H1 (cell line): ENCODE results near the gene KISS1R. TPM values are rescaled to one million over a fixed set of nuclear protein-coding genes. Genes with fewer than 3 reads are reported as not detected.

Experiments used
- CTCF ChIA-PET: fragments of 300-600 bp; sonication (Branson Sonifier 250); formaldehyde crosslinking; loops from one replicate; lab custom pipeline; 2021; ENCODE audit not compliant: partially characterized antibody; lab: Charles Lee
- POLR2A ChIA-PET: fragments of 300-600 bp; sonication (Branson Sonifier 250); formaldehyde crosslinking; loops from one replicate; lab custom pipeline; 2021; ENCODE audit warnings: inconsistent platforms; ENCODE audit not compliant: partially characterized antibody; lab: Charles Lee
- DNase-seq, 2 experiments: peaks; one replicate each; pipeline versions ENCODE4 v3.0.0 to v3.0.0-alpha.2; 2010 to 2022; ENCODE audit warnings: low spot score in 2 of 2, low read depth in 1 of 2, mixed read lengths in 1 of 2
- FAIRE-seq: peaks from 2 replicates; lab custom pipeline; 2011; peaks lifted over from hg19 to GRCh38; lab: Jason Lieb, UNC
- H2AFZ ChIP-seq: 2 replicates; pipeline ENCODE4 v1.8.1; 2012; ENCODE audit warnings: low read length, inconsistent platforms
- H2AK5ac ChIP-seq: 2 replicates; pipeline ENCODE4 v1.6.1; 2013; ENCODE audit warnings: low read depth, low read length
- H2BK120ac ChIP-seq: replicated peaks from 2 replicates; pipeline ENCODE3; 2013; ENCODE audit warnings: low read depth, low read length, inconsistent platforms
- H2BK12ac ChIP-seq: 2 replicates; pipeline ENCODE4 v1.6.1; 2013; ENCODE audit warnings: low read depth, low read length
- H2BK15ac ChIP-seq: 2 replicates; pipeline ENCODE4 v1.6.1; 2013; ENCODE audit warnings: low read length
- H2BK20ac ChIP-seq: 2 replicates; pipeline ENCODE4 v1.6.1; 2013; ENCODE audit warnings: low read length
- H2BK5ac ChIP-seq: 2 replicates; pipeline ENCODE4 v1.6.1; 2013; ENCODE audit warnings: low read depth, low read length
- H3K14ac ChIP-seq: 2 replicates; pipeline ENCODE4 v1.6.1; 2013; ENCODE audit warnings: inconsistent platforms; ENCODE audit not compliant: insufficient read length
- H3K18ac ChIP-seq: 2 replicates; pipeline ENCODE4 v1.6.1; 2013; ENCODE audit warnings: low read length; ENCODE audit errors: extremely low read depth
- H3K23ac ChIP-seq: 2 replicates; pipeline ENCODE4 v1.6.1; 2013; ENCODE audit warnings: inconsistent platforms; ENCODE audit not compliant: insufficient read length
- H3K23me2 ChIP-seq: 2 replicates; pipeline ENCODE4 v1.6.1; 2013; ENCODE audit warnings: low read depth, low read length
- H3K27ac ChIP-seq: 2 replicates; pipeline ENCODE4 v1.6.1; 2011; ENCODE audit warnings: low read depth, low read length, inconsistent platforms
- H3K27me3 ChIP-seq, 4 experiments: replicated peaks in 1 of 4; 1 replicate in 1 of 4; 2 replicates in 3 of 4; pipeline versions ENCODE4 v1.6.1 to v1.8.1; 2011 to 2013; ENCODE audit warnings: low read length in 3 of 4, mild to moderate bottlenecking in 3 of 4, inconsistent platforms in 2 of 4, mixed read lengths in 2 of 4, moderate library complexity in 1 of 4; ENCODE audit not compliant: control insufficient read depth in 3 of 4, insufficient read depth in 3 of 4; ENCODE audit errors: extremely low read depth in 1 of 4
- H3K36me3 ChIP-seq, 4 experiments: 2 replicates each; pipeline versions ENCODE4 v1.6.1 to v1.8.1; 2011 to 2013; ENCODE audit warnings: mild to moderate bottlenecking in 4 of 4, low read length in 3 of 4, moderate library complexity in 2 of 4, control low read depth in 1 of 4, inconsistent platforms in 1 of 4; ENCODE audit not compliant: insufficient read depth in 4 of 4, control insufficient read depth in 2 of 4
- H3K4ac ChIP-seq: replicated peaks from 2 replicates; pipeline ENCODE3; 2013; ENCODE audit warnings: low read length, low read depth, mixed read lengths, inconsistent platforms; ENCODE audit not compliant: insufficient read length
- H3K4me1 ChIP-seq, 4 experiments: replicated peaks in 1 of 4; 1 replicate in 1 of 4; 2 replicates in 3 of 4; pipeline versions ENCODE4 v1.6.1 to v1.8.1; 2011 to 2013; ENCODE audit warnings: low read length in 3 of 4, inconsistent platforms in 2 of 4, mixed read lengths in 1 of 4; ENCODE audit not compliant: insufficient read depth in 4 of 4, control insufficient read depth in 3 of 4
- H3K4me2 ChIP-seq, 2 experiments: 2 replicates each; pipeline versions ENCODE4 v1.6.1 to v1.8.1; 2011 to 2013; ENCODE audit warnings: low read depth in 2 of 2, low read length in 2 of 2, control low read depth in 1 of 2, inconsistent platforms in 1 of 2, mild to moderate bottlenecking in 1 of 2; ENCODE audit not compliant: insufficient read depth in 1 of 2
- H3K4me3 ChIP-seq, 4 experiments: fragments of 200-600, 300-600 bp in 1 of 4; sonication (generic), shearing (Covaris generic), sonication (Bioruptor Twin) in 1 of 4; 2 replicates each; pipeline versions ENCODE4 v1.5.1 to v1.8.1; 2011 to 2016; ENCODE audit warnings: low read length in 4 of 4, low read depth in 3 of 4, control low read depth in 2 of 4, inconsistent platforms in 2 of 4, mild to moderate bottlenecking in 2 of 4, mixed read lengths in 1 of 4, moderate library complexity in 1 of 4; ENCODE audit not compliant: insufficient read depth in 2 of 4; ENCODE audit errors: extremely low read depth in 1 of 4
- H3K56ac ChIP-seq: replicated peaks from 2 replicates; pipeline ENCODE3; 2013; ENCODE audit warnings: low read depth, mild to moderate bottlenecking, mixed read lengths, low read length, inconsistent platforms; ENCODE audit not compliant: insufficient read length
- H3K79me1 ChIP-seq: 2 replicates; pipeline ENCODE4 v1.6.1; 2013; ENCODE audit warnings: low read depth, low read length, control low read depth
- H3K79me2 ChIP-seq, 2 experiments: 2 replicates each; pipeline versions ENCODE4 v1.6.1 to v1.8.1; 2012 to 2013; ENCODE audit warnings: low read length in 2 of 2, mild to moderate bottlenecking in 2 of 2, inconsistent platforms in 1 of 2; ENCODE audit not compliant: insufficient read depth in 2 of 2, control insufficient read depth in 1 of 2
- H3K9ac ChIP-seq, 4 experiments: replicated peaks in 1 of 4; 1 replicate in 1 of 4; 2 replicates in 3 of 4; pipeline versions ENCODE4 v1.6.1 to v1.8.1; 2011 to 2013; ENCODE audit warnings: low read depth in 3 of 4, low read length in 3 of 4, control low read depth in 2 of 4, mild to moderate bottlenecking in 2 of 4, moderate library complexity in 2 of 4, inconsistent platforms in 1 of 4; ENCODE audit errors: extremely low read depth in 1 of 4
- H3K9me3 ChIP-seq, 2 experiments: 2 replicates each; pipeline versions ENCODE4 v1.6.1 to v1.8.1; 2012 to 2013; ENCODE audit warnings: mild to moderate bottlenecking in 2 of 2, moderate library complexity in 2 of 2, control low read depth in 1 of 2, inconsistent platforms in 1 of 2, low read depth in 1 of 2, low read length in 1 of 2, mixed read lengths in 1 of 2; ENCODE audit not compliant: insufficient read depth in 2 of 2
- H4K20me1 ChIP-seq, 2 experiments: replicated peaks in 1 of 2; 2 replicates each; pipeline versions ENCODE3 to v1.8.1; 2011 to 2013; ENCODE audit warnings: inconsistent platforms in 2 of 2, low read length in 2 of 2, mild to moderate bottlenecking in 1 of 2; ENCODE audit not compliant: insufficient read depth in 2 of 2, control insufficient read depth in 1 of 2
- H4K5ac ChIP-seq: 2 replicates; pipeline ENCODE4 v1.6.1; 2013; ENCODE audit warnings: low read length, low read depth, mixed read lengths, inconsistent platforms; ENCODE audit not compliant: insufficient read length
- H4K8ac ChIP-seq: 2 replicates; pipeline ENCODE4 v1.8.0; 2013; ENCODE audit warnings: mild to moderate bottlenecking, moderate library complexity, low read length, inconsistent platforms; ENCODE audit not compliant: insufficient read depth; ENCODE audit errors: extremely low read depth
- H4K91ac ChIP-seq: replicated peaks from 2 replicates; pipeline ENCODE3; 2013; ENCODE audit warnings: low read length, mixed read lengths, inconsistent platforms; ENCODE audit not compliant: insufficient read length
- EP300 ChIP-seq, 2 experiments: IDR thresholded peaks; 1 replicate in 1 of 2; 2 replicates in 1 of 2; pipeline ENCODE4 v1.6.1; 2011 to 2012; ENCODE audit warnings: low read depth in 2 of 2, low read length in 2 of 2, mild to moderate bottlenecking in 2 of 2, borderline replicate concordance in 1 of 2, inconsistent platforms in 1 of 2, moderate library complexity in 1 of 2
- EZH2 ChIP-seq: fragments of 200-600 bp; sonication (generic); IDR thresholded peaks from 2 replicates; pipeline ENCODE4 v1.7.1; 2012; ENCODE audit warnings: low read depth, mild to moderate bottlenecking, moderate library complexity, low read length, inconsistent platforms; ENCODE audit not compliant: severe bottlenecking
- PHF8 ChIP-seq: fragments of 200-600 bp; sonication (generic); conservative IDR thresholded peaks from 2 replicates; pipeline ENCODE4 v1.7.1; 2012; ENCODE audit warnings: low read depth, mild to moderate bottlenecking, inconsistent platforms, low read length, moderate library complexity
- RNF2 ChIP-seq: fragments of 200-900, 300-1000 bp; sonication (generic); IDR thresholded peaks from 2 replicates; pipeline ENCODE4 v1.7.1; 2016; ENCODE audit warnings: borderline replicate concordance, low read depth, mild to moderate bottlenecking, antibody characterized with exemption, low read length; ENCODE audit not compliant: poor library complexity, severe bottlenecking; ENCODE audit errors: missing control alignments
- SIN3A ChIP-seq, 2 experiments: IDR thresholded peaks in 1 of 2; conservative IDR thresholded peaks in 1 of 2; 2 replicates each; pipeline ENCODE4 v1.6.1; 2011 to 2012; ENCODE audit warnings: low read length in 2 of 2, improper control_type of control experiment in 1 of 2, low read depth in 1 of 2, mild to moderate bottlenecking in 1 of 2
- SIRT6 ChIP-seq: IDR thresholded peaks from one replicate; pipeline ENCODE4 v1.7.1; 2012; ENCODE audit warnings: low read length, inconsistent platforms
- TAF7 ChIP-seq: optimal IDR thresholded peaks from 2 replicates; pipeline ENCODE3; 2011; ENCODE audit warnings: low read depth, mild to moderate bottlenecking, inconsistent platforms, low read length, moderate library complexity, borderline replicate concordance
- WGBS, 2 experiments: shearing (Covaris generic) in 1 of 2; methylation state at CpG; one replicate each; pipeline versions ENCODE4 v1.1.6 to v1.1.7; 2013 to 2015; ENCODE audit warnings: low lambda C conversion rate in 2 of 2, mixed read lengths in 2 of 2, inconsistent platforms in 1 of 2, low coverage in 1 of 2, missing lambda C conversion rate in 1 of 2; ENCODE audit not compliant: insufficient replicate concordance in 2 of 2, insufficient coverage in 1 of 2, insufficient read length in 1 of 2; ENCODE audit errors: extremely low coverage in 1 of 2, missing lambda C conversion rate in 1 of 2; 5-methylcytosine and 5-hydroxymethylcytosine counted together
- polyA plus RNA-seq, 7 experiments: library from polyadenylated mRNA; depleted of rRNA in 3 of 7; stranded (reverse) in 5 of 7; unstranded in 2 of 7; fragments of >200 nt in 5 of 7; fragments of 200-250 nt in 2 of 7; gene quantifications; 1 replicate in 5 of 7; 2 replicates in 1 of 7; 4 replicates in 1 of 7; pipeline versions ENCODE4 v1.2.1 to v1.2.3, GENCODE V29; 2011 to 2013; ENCODE audit warnings: missing spikeins in 2 of 7, mixed read lengths in 2 of 7
- total RNA-seq: library from RNA; stranded (reverse); fragmentation: NEBNext Ultra II Directional; extraction: Animal tissue kit (Norgen Biotek cat#: 25700); gene quantifications from 2 replicates; pipeline ENCODE4 v1.2.1, GENCODE V29; 2021
- TF ChIP-seq, protein P1 (sequence below): IDR thresholded peaks from 2 replicates; pipeline ENCODE4 v1.6.1; 2012; ENCODE audit warnings: inconsistent platforms

KISS1R gene
- total and polyA plus RNA-seq, 2 of the 8 experiments (the other 6 are each of a cell fraction or from before 2014, with no cell fraction given): 2.3 to 2.7 TPM

DNA sequence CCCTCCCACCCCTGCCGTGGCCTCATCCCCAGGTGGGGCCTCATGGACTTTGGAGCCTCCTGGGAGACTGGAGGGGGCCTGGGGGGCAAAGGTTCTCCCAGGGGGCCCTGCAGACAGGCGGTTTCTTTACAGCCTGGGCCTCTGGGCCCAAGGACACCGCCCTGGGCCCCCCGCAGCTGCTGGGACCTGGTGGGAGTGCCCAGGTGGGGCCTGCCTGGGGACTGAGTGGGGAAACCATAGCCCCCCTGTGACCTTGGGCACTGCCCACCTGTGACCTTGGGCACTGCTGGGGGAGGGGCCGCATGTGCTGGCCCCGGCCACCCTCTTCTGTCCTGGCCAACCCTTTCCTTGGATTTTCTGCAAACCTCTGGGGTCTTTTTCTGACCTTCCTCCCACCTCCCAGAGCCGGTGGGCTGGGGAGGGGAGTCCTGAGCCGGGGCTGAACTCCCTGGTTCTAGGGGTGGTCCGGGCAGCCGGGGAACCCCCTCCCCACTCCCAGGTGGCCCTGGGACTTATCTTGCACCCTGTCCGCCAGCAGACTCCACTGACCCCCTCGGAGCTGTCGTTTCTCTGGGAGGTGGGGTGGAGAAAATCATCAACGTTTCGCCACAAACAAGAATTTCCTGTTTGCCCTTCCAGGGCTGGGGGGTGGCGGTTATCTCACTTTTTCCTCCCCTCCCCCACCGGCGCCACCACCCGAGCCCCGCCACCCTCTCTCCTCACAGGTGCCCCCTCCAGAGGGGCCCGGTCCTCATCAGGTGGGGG, 35.7 kb downstream of the KISS1R start:
- Histone ChIP-seq H3K79me2 (peaks cover 0 to 26% of the 10 kb centered on the region in 2 experiments; a peak in 1 of 4 replicates), H4K8ac (peak overlapping the region; percentile 9), H3K4me1 (peaks cover 5 to 46% (median 23%) of the 10 kb centered on the region in 4 experiments), H2BK15ac (no peak overlapping the region), H3K9me3 (no peaks in the 10 kb centered on the region), H3K4me3 (peak overlapping the region in 3 of 4 experiments; percentile 2 to 51 (median 23); a peak in 4 of 8 replicates), H2AFZ (no peak overlapping the region), H3K56ac (peak overlapping the region; percentile 44), H3K9ac (no peak overlapping the region; a peak in 2 of 7 replicates), H3K4me2 (peak overlapping the region; percentile 38 to 63), H3K4ac (peak overlapping the region; percentile 67), H4K20me1 (peaks cover 0 to 3% of the 10 kb centered on the region in 2 experiments), H3K27ac (peak overlapping the region; percentile 11; the same call in 1 of the 2 replicates), H3K36me3 (peaks cover 0 to under 1% (median 0%) of the 10 kb centered on the region in 4 experiments; a peak in 1 of 8 replicates), H2BK20ac (no peak overlapping the region), H3K18ac (peak overlapping the region; percentile 71), H2AK5ac (no peak overlapping the region; the same call in 1 of the 2 replicates), H3K79me1 (peaks cover 11% of the 10 kb centered on the region), H4K91ac (no peak overlapping the region), H2BK120ac (no peak overlapping the region), H4K5ac (peak overlapping the region; percentile 71), H3K23ac (no peak overlapping the region), H2BK12ac (no peak overlapping the region), H3K14ac (no peak overlapping the region), H3K27me3 (no peaks in the 10 kb centered on the region), H2BK5ac (peak overlapping the region; percentile 75; the same call in 1 of the 2 replicates), H3K23me2 (no peaks in the 10 kb centered on the region; the same call in 1 of the 2 replicates)
- no peak for DNase-seq
- FAIRE-seq: no peak
- ChIA-PET CTCF (interaction anchor here (0.8 to 1.6 kb wide), 3 partner anchors 9 to 18 kb away, joined by 3 to 11 read pairs (median 4); no protein-coding TSS in a partner anchor), POLR2A (interaction anchor here (0.7 to 1.9 kb wide), 8 partner anchors 9 to 316 kb away, joined by 3 to 8 read pairs (median 3); partner anchors contain the start of gene CIRBP)
- 43% methylated on average over 12 of the region's 21 CpGs; no CpG with 5 or more reads in 1 of the 2 experiments for WGBS, 2 experiments
- TF ChIP-seq SIN3A (conservative IDR thresholded peaks at IDR 0.05 in 1 of 2, IDR thresholded peaks at IDR 0.05 in 1 of 2; ENCODE audit: low read depth in 1 of 2, low read length in 2 of 2) (no peak), RNF2 (no peak), TAF7 (no peak), PHF8 (no peak), SIRT6 (no peak), EP300 (IDR thresholded peaks at IDR 0.05; ENCODE audit: borderline replicate concordance in 1 of 2, low read depth in 2 of 2, low read length in 2 of 2) (no peak), EZH2 (no peak)
- TF ChIP-seq, protein P1, sequence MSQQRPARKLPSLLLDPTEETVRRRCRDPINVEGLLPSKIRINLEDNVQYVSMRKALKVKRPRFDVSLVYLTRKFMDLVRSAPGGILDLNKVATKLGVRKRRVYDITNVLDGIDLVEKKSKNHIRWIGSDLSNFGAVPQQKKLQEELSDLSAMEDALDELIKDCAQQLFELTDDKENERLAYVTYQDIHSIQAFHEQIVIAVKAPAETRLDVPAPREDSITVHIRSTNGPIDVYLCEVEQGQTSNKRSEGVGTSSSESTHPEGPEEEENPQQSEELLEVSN: no peak
